Activated T-cell treated with anti-CD3 and anti-CD28 coated beads for 48 hours (primary cell): ENCODE data around the gene VSTM4.

ENCODE experiments used
- DNase-seq: peaks from one replicate; pipeline ENCODE4 v3.0.0-alpha.2; 2020; ENCODE audit warnings: low read depth

Gene VSTM4

GRCh38 chr10:49070701-49071100 lies 44.6 kb downstream of the VSTM4 start:
- DNase-seq, result no peak

- no peak for DNase-seq
Observed at GRCh38 chr10:49068672-49069217, 46.6 kb downstream of the VSTM4 start.

DNA sequence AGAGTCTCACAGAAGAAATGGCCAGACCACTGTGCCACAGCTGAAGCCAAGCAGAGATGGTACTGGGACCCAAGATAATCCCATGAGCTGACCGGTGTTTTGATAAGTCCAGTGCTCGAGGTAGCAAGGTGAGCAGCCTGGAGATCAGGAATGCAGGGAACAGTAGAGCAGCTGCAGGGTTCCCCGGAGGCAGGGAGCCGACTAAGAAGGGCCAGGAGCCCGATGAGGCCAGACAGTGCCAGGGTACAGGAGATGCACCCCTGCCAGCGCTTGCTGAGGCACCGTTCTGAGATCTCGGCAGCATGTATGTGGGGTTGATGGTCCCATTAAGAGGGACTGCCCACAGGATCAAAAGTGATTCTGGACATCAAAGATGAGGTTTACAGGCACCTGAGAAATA lies 47.1 kb downstream of the VSTM4 start:
- no peak for DNase-seq

DNA sequence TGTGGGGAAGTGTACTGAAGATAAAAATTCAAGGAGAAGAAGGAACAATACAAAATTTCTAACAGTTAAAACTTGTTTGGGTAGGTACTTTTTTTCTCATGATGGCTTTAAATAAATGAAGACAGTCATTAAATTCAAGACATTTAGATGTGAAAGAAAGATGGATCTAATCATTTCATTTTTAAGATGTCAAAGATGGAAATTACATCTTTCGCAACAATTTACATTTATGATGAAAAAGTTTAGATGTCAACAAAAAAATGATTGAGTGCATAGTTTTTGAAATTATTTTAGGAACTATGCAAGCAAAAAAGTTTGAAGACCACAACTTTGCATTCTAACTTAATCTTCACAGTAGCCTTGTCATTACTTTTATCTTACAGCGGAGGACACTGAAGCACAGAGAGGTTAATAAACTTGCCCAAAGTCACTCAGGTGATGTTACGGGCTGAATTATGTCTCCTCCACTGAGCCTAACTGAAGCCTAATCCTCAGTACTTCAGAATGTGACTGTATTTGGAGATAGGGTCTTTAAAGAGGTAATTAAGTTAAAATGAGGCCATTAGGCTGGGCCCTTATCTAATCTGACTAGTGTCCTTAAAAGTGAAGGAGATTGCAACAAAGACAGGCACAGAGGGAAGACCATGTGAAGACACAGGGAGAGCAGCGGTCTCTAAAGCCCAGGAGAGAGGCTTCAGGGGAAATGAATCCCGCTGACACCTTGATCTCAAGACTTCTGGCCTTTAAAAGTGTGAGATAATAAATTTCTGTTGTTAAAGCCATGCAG lies 48.2 kb downstream of the VSTM4 start:
- DNase-seq, result no peak

GRCh38 chr10:49062229-49062628 lies 53.1 kb downstream of the VSTM4 start:
- DNase-seq, result no peak

DNA sequence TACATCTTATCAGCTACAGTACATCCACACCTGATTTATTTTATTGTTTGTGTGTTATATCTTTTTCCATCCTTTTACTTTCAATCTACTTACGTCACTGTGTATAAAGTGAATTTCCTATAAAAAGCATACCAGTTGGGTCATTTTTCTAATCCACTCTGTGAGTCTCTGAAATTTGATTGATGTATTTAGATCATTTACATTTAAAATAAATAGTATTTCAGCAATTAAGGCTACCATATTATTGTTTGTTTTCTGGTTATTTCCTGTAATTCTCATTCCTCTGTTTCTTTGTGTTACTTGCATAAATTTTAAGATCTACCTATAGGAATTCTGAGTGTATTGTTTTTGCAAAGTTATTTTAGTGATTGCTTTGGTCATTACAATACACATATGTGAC lies 53.7 kb downstream of the VSTM4 start:
- no peak for DNase-seq

GRCh38 chr10:49058463-49059255 lies 56.7 kb downstream of the VSTM4 start:
- no peak for DNase-seq

DNA sequence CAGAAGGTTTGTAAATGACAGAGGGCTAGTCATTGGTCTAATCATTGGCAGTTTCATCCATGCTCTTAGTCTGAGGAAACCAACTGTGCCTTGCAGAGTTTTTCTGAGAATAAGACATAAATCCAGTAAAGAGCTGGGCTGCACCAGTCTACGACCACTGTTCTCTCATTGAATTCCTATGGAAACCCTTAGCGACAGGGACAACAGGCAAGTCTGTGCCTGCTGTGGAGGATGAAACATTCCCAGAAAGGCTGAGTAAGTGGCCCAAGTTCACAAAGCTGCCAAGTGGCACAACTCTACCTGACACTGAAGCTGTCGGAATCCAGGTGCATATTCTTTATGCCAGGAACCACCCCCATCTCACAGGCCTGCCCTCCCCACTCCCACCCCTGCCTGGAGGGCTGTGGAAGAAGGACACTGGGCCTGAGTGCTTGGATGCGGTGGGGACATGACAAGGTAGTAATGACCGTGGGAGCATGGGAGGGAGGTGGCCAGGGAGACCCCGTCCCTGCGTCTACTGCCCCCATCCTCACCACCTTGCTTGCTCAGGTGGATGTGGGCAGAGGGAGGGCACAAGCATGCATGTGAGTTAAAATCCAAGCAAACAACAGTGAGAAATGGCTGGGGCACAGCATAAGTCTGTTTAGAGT lies 58.0 kb downstream of the VSTM4 start:
- no peak for DNase-seq

DNA sequence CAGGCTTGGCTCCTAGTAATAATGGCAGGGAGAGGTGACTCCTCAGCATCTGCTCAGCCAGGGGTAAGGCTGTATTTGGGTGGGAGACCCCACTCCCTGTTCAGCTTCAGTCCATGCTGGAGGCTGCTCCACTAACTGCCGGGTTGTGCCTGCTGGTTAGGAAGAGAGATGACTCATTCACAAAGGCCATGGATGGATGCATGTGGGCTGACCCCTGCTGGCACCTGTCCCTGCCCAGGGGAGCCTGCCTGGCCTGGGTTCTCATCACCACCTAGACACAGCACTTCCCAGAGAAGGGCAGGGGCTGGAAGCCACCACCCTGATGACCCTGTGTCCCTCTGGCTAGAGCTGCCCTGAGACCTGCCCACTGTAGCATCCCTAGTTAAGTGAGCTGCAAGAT lies 59.0 kb downstream of the VSTM4 start:
- no peak for DNase-seq

GRCh38 chr10:49055221-49055849 lies 60.0 kb downstream of the VSTM4 start:
- DNase-seq, result no peak

- DNase-seq, result no peak
Observed at GRCh38 chr10:49054753-49055152, 60.6 kb downstream of the VSTM4 start.

DNA sequence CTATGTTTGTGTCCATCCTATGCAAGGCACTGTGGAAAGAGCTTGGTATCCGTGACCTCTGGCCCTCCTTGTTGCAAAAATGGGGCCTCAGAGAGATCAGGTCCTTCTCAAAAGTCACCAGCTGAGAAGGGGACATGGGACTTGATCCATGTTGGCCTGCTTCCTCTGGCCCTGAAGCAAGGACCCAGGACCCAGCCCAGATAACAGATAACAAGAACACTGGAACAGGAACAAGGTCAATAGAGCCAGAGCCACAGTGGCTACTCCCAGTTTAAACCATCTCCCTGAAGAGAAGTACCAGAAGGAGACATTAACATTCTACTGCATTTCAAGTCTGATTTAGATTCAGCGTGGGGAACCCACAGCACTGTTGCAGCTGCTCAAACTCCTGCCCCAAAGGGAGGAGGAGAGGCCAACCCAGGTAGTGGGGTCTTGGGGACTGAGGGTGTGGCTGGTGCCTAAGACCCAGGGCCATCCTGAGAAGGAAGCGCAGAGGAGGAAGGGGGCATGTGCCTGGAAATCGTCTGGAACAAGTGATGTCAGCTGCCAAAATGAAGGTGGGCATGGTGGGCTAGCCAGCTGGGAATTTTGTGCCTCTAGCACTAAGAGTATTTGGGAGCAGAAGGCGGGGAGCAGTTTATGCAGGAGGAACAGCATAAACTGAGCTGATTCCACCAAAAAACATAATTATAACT lies 61.2 kb downstream of the VSTM4 start:
- DNase-seq, result no peak

DNA sequence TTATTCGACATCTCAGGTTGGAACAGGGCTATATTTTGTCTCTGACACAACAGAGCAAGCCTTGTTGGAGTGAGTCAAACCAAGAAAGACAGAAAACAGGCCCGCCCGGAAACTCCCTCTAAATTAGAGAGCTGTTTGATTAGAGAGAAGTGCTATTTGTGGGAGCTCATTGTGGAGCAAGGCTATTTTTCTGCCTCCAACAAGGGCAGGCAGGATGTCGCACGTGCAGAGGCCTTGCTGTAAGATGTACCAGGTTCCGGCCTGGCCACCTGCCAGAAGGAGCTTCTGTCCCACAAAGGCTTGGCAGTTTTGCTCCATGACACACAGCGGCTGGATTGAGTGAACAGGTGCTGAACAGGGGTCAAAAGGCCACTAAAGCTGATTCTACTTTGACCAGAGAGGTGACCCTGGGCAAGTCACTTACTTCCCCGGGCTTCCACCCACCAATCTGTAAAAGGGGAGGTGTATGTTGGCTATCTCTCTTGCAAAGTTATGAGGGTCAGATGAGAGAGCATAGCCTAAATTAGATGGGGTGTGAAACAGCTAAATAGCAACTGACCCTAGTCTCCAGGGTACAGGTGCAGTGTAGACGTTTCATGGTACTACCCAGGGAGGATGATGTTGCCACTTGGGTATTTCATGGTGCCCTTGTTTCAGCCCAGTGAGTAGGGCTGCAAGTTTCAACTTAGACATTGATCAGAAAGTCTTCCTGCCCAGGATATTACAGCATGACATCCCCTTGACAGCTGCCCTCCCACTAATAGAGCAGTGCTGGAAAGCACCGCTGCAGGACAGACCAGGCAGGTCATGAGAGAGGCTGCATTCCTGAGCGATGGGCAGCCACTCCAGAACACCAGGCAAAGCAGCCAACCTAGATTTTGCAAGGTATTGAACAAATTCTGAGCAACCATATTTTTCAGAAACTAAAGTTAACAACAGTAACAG lies 62.0 kb downstream of the VSTM4 start:
- DNase-seq, result no peak

DNA sequence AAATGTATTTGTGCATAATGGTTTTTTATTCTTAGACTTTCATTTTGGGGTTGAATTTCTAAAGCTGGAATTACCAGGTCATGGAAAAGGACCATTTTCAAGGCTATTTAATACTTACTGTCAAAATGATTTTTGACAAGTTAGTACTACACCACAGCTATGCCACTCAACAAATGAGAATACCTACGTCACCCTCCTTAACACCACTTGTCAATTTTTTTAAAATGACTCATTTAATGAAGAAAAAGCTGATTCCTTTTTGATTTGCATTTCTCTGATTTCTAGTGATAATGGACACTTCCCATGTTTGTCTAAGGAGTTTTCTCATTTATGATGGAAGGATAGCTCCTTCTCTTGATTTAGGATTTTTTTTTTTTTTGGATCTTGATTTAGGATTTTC lies 63.3 kb downstream of the VSTM4 start:
- DNase-seq, result no peak

- no peak for DNase-seq
Observed at GRCh38 chr10:49050906-49051305, 64.4 kb downstream of the VSTM4 start.

GRCh38 chr10:49050366-49050765 lies 65.0 kb downstream of the VSTM4 start:
- no peak for DNase-seq

GRCh38 chr10:49049660-49050059 lies 65.7 kb downstream of the VSTM4 start:
- no peak for DNase-seq

DNA sequence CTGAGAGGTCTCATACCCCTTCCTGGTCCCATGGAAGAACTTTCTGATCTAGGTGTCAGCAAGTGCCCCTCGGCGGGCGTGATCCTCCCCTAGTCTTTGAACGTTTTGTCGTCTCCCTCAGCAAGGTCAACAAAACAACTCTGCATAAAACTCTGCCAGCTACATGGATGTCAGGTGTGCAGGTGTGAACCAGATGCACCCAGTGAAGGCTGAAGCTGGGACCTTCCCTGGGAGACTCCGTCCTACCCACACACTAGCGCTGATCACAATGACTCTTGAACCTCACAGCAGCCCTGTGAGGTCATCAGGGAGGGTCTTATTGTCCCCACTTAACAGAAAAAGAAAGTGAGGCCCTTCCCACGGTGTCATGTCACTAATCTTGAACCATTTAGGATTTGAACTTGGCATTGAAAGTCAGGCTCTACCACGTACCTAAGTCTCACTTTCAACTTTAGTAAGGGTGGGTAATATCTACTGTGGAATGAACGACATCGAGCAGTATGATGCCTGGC lies 68.1 kb downstream of the VSTM4 start:
- DNase-seq, result no peak

DNA sequence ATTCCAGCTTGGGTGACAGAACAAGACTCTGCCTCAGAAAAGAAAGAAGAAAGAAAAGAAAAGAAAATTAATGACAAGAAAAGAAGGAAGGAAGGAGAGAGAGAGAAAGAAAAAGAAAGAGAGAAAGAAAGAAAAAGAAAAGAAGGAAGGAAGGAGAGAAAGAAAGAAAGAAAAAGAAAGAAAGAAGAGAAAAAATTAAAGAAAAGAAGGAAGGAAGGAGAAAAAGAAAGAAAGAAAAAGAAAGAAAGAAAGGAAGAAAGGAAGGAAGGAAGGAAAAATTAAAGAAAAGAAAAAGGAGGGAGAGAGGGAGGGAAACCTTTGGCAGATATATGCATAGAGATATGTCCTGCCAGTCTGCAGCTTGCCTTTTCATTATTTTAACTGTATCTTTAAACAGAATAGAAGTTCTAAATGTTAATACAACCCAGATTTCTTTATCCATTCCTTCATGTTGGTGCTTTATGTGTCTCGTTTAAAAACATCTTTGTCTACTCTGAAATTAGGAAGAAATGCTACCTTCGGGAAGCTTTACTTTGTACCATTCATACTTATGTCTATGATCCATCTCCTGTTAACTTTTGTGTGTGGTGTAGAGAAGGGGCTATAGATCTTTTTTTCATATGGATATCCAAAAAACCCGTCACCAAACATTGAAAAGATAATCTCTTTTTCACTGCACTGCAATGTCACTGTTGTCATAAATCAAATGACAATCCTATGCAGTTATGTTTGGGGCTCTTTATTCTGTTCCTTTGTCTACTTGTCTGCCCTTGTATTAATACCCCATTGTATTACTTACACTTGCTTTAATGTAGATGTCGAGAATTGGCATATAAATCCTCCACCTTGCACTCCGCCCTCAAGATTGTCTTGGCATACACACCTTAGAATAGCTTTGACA lies 70.8 kb downstream of the VSTM4 start:
- DNase-seq, result no peak
